GM12891 (cell line): ENCODE data around the gene RBM4.

Source experiments
- POLR2A ChIP-seq: IDR thresholded peaks from 2 replicates; pipeline ENCODE4 v1.6.1; 2011; ENCODE audit warnings: low read depth, low read length, control low read depth
- POLR2AphosphoS5 ChIP-seq: IDR thresholded peaks from 2 replicates; pipeline ENCODE4 v1.6.1; 2011; ENCODE audit warnings: low read depth, low read length, control low read depth

GRCh38 chr11:66676282-66676919, 37.9 kb downstream of the RBM4 start:
- TF ChIP-seq POLR2AphosphoS5 (no peak), POLR2A (no peak)
